GM21390 (cell line): ENCODE measurements around the gene CCNY.

Experiments
- ATAC-seq: cut with Tn5 transposase; IDR thresholded peaks from one replicate; pipeline ENCODE4 v1.9.1; 2021; ENCODE audit not compliant: unreplicated experiment

Gene CCNY

GRCh38 chr10:35467186-35467585 lies 130.9 kb downstream of the CCNY start:
- no peak for ATAC-seq

- no peak for ATAC-seq
Observed at GRCh38 chr10:35470248-35470924, 134.1 kb downstream of the CCNY start.

GRCh38 chr10:35470925-35471315 lies 134.6 kb downstream of the CCNY start:
- ATAC-seq: no peak

GRCh38 chr10:35471435-35471834 lies 135.1 kb downstream of the CCNY start:
- no peak for ATAC-seq

- ATAC-seq: no peak
Observed at GRCh38 chr10:35480142-35480541, 143.8 kb downstream of the CCNY start.

- no peak for ATAC-seq
Observed at GRCh38 chr10:35481413-35481812, 145.1 kb downstream of the CCNY start.

- ATAC-seq: no peak
Observed at GRCh38 chr10:35486297-35486990, 150.1 kb downstream of the CCNY start.

GRCh38 chr10:35487336-35488034 lies 151.2 kb downstream of the CCNY start:
- no peak for ATAC-seq

GRCh38 chr10:35488228-35488627 lies 151.9 kb downstream of the CCNY start:
- ATAC-seq: no peak

- no peak for ATAC-seq
Observed at GRCh38 chr10:35492386-35493195, 156.3 kb downstream of the CCNY start.

GRCh38 chr10:35493196-35494118 lies 157.1 kb downstream of the CCNY start:
- ATAC-seq: no peak

- ATAC-seq: peak; percentile 56
Observed at GRCh38 chr10:35495521-35496119, 159.3 kb downstream of the CCNY start.

- ATAC-seq: no peak
Observed at GRCh38 chr10:35497909-35498308, 161.6 kb downstream of the CCNY start.

GRCh38 chr10:35498693-35499092 lies 162.4 kb downstream of the CCNY start:
- peak; percentile 76 for ATAC-seq

- no peak for ATAC-seq
Observed at GRCh38 chr10:35501923-35502322, 165.6 kb downstream of the CCNY start.

- ATAC-seq: no peak
Observed at GRCh38 chr10:35502692-35503091, 166.4 kb downstream of the CCNY start.

- no peak for ATAC-seq
Observed at GRCh38 chr10:35503578-35503977, 167.3 kb downstream of the CCNY start.

GRCh38 chr10:35504132-35504531 lies 167.8 kb downstream of the CCNY start:
- ATAC-seq: no peak

GRCh38 chr10:35505241-35505873 lies 169.0 kb downstream of the CCNY start:
- no peak for ATAC-seq
